HG02884 (cell line): ENCODE measurements around the gene NDUFA6.
"Not testable (repeated sequence)": the region's sequence is repeated elsewhere in the genome, so short reads cannot be mapped to it uniquely, and the experiment has no call there.

Experiments
- ATAC-seq: cut with Tn5 transposase; IDR thresholded peaks from one replicate; pipeline ENCODE4 v1.9.1; 2021; ENCODE audit warnings: mild to moderate bottlenecking, moderate library complexity; ENCODE audit not compliant: unreplicated experiment

Gene NDUFA6

GRCh38 chr22:42114721-42115120 lies 24.1 kb upstream of the NDUFA6 start:
- ATAC-seq = no peak

GRCh38 chr22:42112793-42113192 lies 22.2 kb upstream of the NDUFA6 start:
- ATAC-seq = not testable (repeated sequence)

DNA sequence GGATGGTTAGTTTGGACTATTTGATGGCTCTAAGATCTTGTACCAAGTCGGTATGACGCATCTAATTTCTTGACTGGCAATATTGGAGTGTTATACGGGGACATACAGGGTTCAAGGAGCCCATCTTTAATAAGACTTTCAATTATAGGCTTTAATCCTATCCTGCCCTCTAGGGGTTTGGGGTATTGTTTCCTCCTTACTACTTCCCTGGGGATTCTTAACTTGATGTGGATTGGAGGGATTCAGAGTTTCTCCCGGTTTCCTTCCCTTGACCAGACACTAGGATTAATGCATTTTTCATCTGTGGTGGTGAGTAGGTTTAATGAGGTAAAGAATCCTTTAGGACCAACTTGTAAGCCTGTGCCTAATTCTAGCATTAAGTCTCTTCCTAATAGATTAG lies 21.2 kb upstream of the NDUFA6 start:
- ATAC-seq = no peak

- ATAC-seq = no peak
Observed at GRCh38 chr22:42108848-42109247, 18.3 kb upstream of the NDUFA6 start.

GRCh38 chr22:42104332-42104860 lies 13.8 kb upstream of the NDUFA6 start:
- not testable (repeated sequence) for ATAC-seq

GRCh38 chr22:42101199-42101598 lies 10.6 kb upstream of the NDUFA6 start:
- no peak for ATAC-seq

DNA sequence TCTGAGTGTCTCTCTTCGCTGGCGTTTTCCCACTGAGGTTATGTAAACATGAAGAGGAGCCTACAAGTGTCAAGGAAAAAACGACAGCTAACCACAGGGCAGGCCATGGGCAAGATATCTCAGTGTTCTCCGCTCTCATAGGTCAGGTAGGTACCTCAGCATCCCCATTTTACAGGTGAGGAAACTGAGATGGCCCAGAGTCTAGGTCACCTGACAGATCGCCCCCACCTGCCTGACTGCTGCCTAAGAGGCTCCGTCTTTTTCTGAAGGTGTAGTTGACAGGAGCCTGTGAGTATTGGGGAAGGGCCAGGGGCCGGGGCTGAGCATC lies 847 bp upstream of the NDUFA6 start:
- ATAC-seq = no peak

GRCh38 chr22:42086051-42086450 lies 4.5 kb downstream of the NDUFA6 start:
- no peak for ATAC-seq

DNA sequence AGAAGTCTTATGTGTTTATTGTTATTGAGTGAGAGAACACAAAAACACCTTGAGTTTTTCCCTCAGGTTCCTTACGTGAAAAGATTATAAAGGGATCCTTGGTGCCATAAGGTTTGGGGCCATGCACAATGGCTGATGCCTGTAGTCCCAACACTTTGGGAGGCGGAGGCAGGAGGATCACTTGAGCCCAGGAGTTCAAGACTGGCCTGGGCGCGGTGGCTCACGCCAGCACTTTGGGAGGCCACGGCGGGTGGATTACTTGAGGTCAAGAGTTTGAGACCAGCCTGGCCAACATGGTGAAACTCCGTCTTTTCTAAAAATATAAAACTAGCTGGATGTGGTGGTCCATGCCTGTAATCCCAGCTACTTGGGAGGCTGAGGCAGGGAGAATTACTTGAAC lies 5.7 kb downstream of the NDUFA6 start:
- ATAC-seq = no peak

DNA sequence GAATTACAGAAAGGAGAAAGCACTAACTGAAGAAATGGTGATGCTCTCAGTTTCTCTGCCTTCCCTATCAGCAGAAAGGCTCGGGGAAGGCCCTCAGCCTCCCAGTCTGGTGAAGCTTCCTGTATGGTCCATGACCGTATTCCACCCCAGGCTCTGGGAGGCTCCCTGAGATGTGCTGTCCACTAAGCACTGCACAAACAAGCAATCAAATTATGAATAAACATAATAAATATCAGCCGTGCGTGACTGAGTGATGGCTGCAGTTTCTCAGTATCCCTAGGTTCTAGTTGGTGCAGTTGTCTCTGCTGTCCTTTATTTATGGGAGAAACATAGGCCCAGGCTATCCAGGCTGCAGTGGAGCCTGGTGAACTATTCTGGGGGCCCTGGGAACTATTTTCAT lies 7.5 kb downstream of the NDUFA6 start:
- no peak for ATAC-seq

GRCh38 chr22:42080287-42080686 lies 10.3 kb downstream of the NDUFA6 start:
- no peak for ATAC-seq

GRCh38 chr22:42079319-42080251 lies 11.0 kb downstream of the NDUFA6 start, which contains the start of gene SMDT1:
Gene SMDT1, plus strand, starts transcription at chr22:42079700. Its CDS starts 69 bp downstream, at chr22:42079769.
- peak; percentile 72 for ATAC-seq

DNA sequence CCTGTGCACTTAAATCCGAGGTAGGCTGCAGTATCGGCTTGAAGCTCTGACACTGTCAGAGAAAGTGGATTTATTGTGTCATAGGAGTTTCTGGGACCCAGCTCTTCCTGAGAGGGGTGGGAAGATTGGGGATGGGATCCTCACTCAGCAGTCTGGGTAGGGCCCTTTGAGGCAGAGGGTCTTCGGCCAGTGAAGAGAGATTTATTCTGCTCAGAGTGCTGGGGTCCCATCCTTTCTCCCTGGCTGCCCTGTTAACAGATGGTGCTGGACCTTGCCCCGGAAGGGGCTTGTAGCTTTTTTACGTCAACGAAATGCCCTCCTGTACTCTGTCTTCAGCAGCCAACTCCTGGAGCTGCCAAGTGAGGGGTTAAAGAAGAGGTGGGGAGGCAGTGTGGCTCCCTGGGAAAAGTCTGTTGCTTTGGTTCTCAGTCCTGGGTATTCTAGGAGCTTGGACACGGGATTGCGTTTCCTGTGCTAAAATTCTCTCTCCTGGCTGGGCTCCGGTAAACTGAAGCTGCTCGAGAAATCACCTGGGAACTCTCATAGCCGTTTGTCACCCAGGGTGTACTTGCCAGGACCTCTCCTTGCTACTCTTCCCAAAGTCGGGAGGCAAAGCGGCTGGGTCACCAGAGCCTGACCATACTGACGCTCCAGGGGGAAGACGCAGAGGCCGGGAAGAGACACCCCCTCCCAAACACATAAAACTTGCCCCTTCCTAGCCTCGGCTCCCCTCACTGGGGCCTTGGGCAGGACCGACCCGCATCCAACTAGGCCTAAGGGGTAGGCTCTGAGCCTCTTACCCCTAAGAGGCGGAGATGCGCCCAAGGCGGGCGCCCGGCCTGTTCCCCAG lies 11.9 kb downstream of the NDUFA6 start:
- ATAC-seq = no peak

DNA sequence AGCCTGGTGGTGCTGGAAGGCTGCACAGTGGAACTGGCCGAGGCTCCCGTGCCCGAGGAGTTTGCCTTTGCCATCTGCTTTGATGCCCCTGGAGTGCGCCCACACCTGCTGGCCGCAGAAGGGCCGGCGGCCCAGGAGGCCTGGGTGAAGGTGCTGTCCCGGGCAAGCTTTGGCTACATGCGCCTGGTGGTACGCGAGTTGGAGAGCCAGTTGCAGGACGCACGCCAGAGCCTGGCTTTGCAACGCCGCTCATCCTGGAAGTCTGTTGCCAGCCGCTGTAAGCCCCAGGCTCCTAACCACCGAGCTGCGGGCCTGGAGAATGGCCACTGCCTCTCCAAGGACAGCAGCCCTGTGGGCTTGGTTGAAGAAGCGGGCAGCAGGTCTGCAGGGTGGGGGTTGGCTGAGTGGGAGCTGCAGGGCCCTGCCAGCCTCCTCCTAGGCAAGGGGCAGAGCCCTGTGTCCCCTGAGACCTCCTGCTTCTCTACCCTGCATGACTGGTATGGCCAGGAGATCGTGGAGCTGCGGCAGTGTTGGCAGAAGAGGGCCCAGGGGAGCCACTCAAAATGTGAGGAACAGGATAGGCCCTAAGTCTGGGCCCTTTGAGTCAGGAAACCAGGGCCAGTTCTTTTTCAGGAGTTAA lies 13.0 kb downstream of the NDUFA6 start:
- no peak for ATAC-seq

GRCh38 chr22:42076764-42077485 lies 13.6 kb downstream of the NDUFA6 start:
- ATAC-seq = no peak

DNA sequence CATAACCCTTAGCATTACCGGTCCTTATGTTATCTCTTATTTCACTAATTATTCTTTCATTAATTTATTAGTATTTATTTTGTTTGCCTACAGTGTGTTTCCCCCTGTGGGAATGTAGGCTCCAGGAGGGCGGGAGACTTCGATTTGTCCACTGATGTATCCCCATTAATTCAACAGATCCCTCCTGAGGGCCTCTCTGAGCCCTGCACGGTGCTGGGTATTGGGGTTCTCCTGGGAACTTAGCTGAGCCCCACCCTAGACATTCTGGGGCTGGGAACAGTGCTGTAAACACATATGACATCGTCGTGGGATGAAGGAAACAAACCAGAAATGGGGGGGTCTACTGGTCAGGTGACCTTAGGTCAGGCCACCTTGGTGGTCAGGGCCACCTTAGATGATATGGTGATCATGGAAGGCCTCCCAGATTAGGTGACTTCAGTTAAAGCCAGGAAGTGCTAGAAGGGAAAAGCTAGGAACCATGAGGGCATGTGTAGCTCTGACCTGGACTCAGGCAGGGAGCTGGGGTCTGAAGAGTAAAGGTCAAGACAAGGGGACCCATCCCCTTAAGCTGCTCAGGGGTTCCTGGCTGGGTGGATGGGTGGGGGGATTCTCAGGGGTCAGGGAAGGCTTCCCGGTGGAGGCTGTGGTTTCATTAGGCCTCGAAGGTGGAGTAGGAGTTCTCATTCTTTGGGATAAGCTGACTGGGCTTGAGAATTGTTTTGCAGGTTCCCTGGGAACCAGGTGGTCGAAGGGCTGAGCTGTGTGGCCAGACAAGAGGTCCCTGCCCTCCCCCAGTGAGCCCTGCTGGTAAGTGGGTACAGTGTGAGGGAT lies 15.5 kb downstream of the NDUFA6 start:
- no peak for ATAC-seq

GRCh38 chr22:42074132-42074811 lies 16.3 kb downstream of the NDUFA6 start, which contains the start of gene PHETA2:
Gene PHETA2, plus strand, starts transcription at chr22:42074248. Its CDS starts 3,046 bp downstream, at chr22:42077294.
- no peak for ATAC-seq

GRCh38 chr22:42073621-42074041 lies 16.9 kb downstream of the NDUFA6 start:
- no peak for ATAC-seq
